Neural cell (in vitro differentiated cells): ENCODE measurements around the gene MXI1. TPM values are rescaled to one million over a fixed set of nuclear protein-coding genes. Genes with fewer than 3 reads are reported as not detected.

Experiments
- H2AFZ ChIP-seq: fragments of 200-600, 300-800 bp; sonication (generic), shearing (Covaris generic); 2 replicates; pipeline ENCODE4 v1.6.0; 2014; ENCODE audit warnings: low read depth, mild to moderate bottlenecking, antibody characterized with exemption, low read length, moderate library complexity
- H3F3A ChIP-seq: fragments of 200-600 bp; shearing (Covaris generic); 2 replicates; pipeline ENCODE4 v1.6.1; 2016; ENCODE audit warnings: mild to moderate bottlenecking, moderate library complexity, mixed read lengths, antibody characterized with exemption, low read length; ENCODE audit not compliant: insufficient read depth, poor library complexity, severe bottlenecking
- H3K27ac ChIP-seq: fragments of 200-600, 300-800 bp; sonication (generic), shearing (Covaris generic); 2 replicates; pipeline ENCODE4 v1.5.1; 2014; ENCODE audit warnings: mild to moderate bottlenecking, low read length, moderate library complexity
- H3K27me3 ChIP-seq: fragments of 300-800, 200-600 bp; sonication (generic), shearing (Covaris generic); 2 replicates; pipeline ENCODE4 v1.6.0; 2014; ENCODE audit warnings: mild to moderate bottlenecking, low read depth, low read length, moderate library complexity; ENCODE audit not compliant: insufficient read depth
- H3K36me3 ChIP-seq: fragments of 300-800, 200-600 bp; sonication (generic), shearing (Covaris generic); 2 replicates; pipeline ENCODE4 v1.5.1; 2014; ENCODE audit warnings: mild to moderate bottlenecking, antibody characterized with exemption, low read length, moderate library complexity; ENCODE audit not compliant: insufficient read depth
- H3K4me2 ChIP-seq: fragments of 300-800, 200-600 bp; sonication (generic), shearing (Covaris generic); 2 replicates; pipeline ENCODE4 v1.6.0; 2014; ENCODE audit warnings: mild to moderate bottlenecking, low read length
- H3K4me3 ChIP-seq: fragments of 300-800, 200-600 bp; sonication (generic), shearing (Covaris generic); 2 replicates; pipeline ENCODE4 v1.5.1; 2014; ENCODE audit warnings: mild to moderate bottlenecking, low read length, moderate library complexity
- H3K79me2 ChIP-seq: fragments of 200-600 bp; shearing (Covaris generic); replicated peaks from 2 replicates; pipeline ENCODE4 v1.6.0; 2014; ENCODE audit warnings: mild to moderate bottlenecking, low read length, moderate library complexity; ENCODE audit not compliant: insufficient read depth
- H3K9ac ChIP-seq: fragments of 300-800, 200-600 bp; sonication (generic), shearing (Covaris generic); 2 replicates; pipeline ENCODE4 v1.6.1; 2016; ENCODE audit warnings: mild to moderate bottlenecking, low read length, mixed read lengths
- H3K9me2 ChIP-seq: fragments of 200-600 bp; shearing (Covaris generic); 2 replicates; pipeline ENCODE4 v1.6.1; 2016; ENCODE audit warnings: mild to moderate bottlenecking, low read length, mixed read lengths; ENCODE audit not compliant: insufficient read depth
- H3K9me3 ChIP-seq: fragments of 200-600, 300-800 bp; sonication (generic), shearing (Covaris generic); 2 replicates; pipeline ENCODE4 v1.6.1; 2016; ENCODE audit warnings: mild to moderate bottlenecking, mixed run types, low read length, moderate library complexity, mixed read lengths
- H4K20me1 ChIP-seq: fragments of 200-600 bp; shearing (Covaris generic); 2 replicates; pipeline ENCODE4 v1.6.1; 2016; ENCODE audit warnings: mild to moderate bottlenecking, mixed run types; ENCODE audit not compliant: insufficient read depth
- EP300 ChIP-seq: fragments of 450-650 bp; conservative IDR thresholded peaks from 2 replicates; pipeline ENCODE4 v1.6.1; 2014; ENCODE audit warnings: antibody characterized with exemption, mild to moderate bottlenecking, moderate library complexity; ENCODE audit not compliant: poor library complexity, severe bottlenecking
- EZH2 ChIP-seq: fragments of 200-600, 300-800 bp; shearing (Covaris generic), sonication (generic); IDR thresholded peaks from 2 replicates; pipeline ENCODE4 v1.6.1; 2014; ENCODE audit warnings: antibody characterized with exemption, low read length, borderline replicate concordance, mild to moderate bottlenecking; ENCODE audit not compliant: insufficient read depth, poor library complexity, severe bottlenecking
- MXI1 ChIP-seq: fragments of 450-650 bp; conservative IDR thresholded peaks from 2 replicates; pipeline ENCODE4 v1.6.1; 2014; ENCODE audit warnings: antibody characterized with exemption, mild to moderate bottlenecking; ENCODE audit not compliant: poor library complexity, severe bottlenecking
- POLR2AphosphoS5 ChIP-seq: IDR thresholded peaks from 2 replicates; pipeline ENCODE4 v1.6.1; 2012
- RAD21 ChIP-seq: fragments of 450-650 bp; conservative IDR thresholded peaks from 2 replicates; pipeline ENCODE4 v1.6.1; 2014; ENCODE audit warnings: antibody characterized with exemption, mild to moderate bottlenecking, moderate library complexity
- SMC3 ChIP-seq: fragments of 450-650 bp; conservative IDR thresholded peaks from 2 replicates; pipeline ENCODE4 v1.6.1; 2014; ENCODE audit warnings: antibody characterized with exemption, mild to moderate bottlenecking, moderate library complexity; ENCODE audit not compliant: poor library complexity
- TAF1 ChIP-seq: IDR thresholded peaks from 2 replicates; pipeline ENCODE4 v1.6.1; 2012; ENCODE audit warnings: low read depth
- polyA plus RNA-seq: library from polyadenylated mRNA; depleted of rRNA; stranded (reverse); fragments of >200 nt; gene quantifications from 2 replicates; pipeline ENCODE4 v1.2.3, GENCODE V29; 2014
- TF ChIP-seq, protein P1 (sequence below): IDR thresholded peaks from 2 replicates; pipeline ENCODE4 v1.6.1; 2012; ENCODE audit warnings: borderline replicate concordance
- TF ChIP-seq, protein P2 (sequence below): fragments of 450-650 bp; IDR thresholded peaks from 2 replicates; pipeline ENCODE4 v1.5.1; 2014; ENCODE audit warnings: antibody characterized with exemption, mild to moderate bottlenecking, moderate library complexity; ENCODE audit not compliant: poor library complexity, severe bottlenecking

MXI1 gene
- polyA plus RNA-seq, 1 donor from 2014 or later: 69.5 TPM

GRCh38 chr10:110163841-110164240 is 43.6 kb upstream of the MXI1 start:
- peaks cover 19% of the 10 kb centered on the region for H3K27me3 ChIP-seq
- H3K79me2 ChIP-seq: no peaks in the 10 kb centered on the region
- H3K4me3 ChIP-seq: no peak overlapping the region
- H3K9me2 ChIP-seq: no peaks in the 10 kb centered on the region
- H3K36me3 ChIP-seq: no peaks in the 10 kb centered on the region
- H4K20me1 ChIP-seq: no peaks in the 10 kb centered on the region
- H3K27ac ChIP-seq: no peak overlapping the region
- no peak overlapping the region for H3K4me2 ChIP-seq
- H2AFZ ChIP-seq: no peak overlapping the region
- H3K9me3 ChIP-seq: peaks cover 3% of the 10 kb centered on the region
- TF ChIP-seq EZH2: no peak
- TF ChIP-seq EP300: no peak
- no peak for TF ChIP-seq SMC3
- no peak for TF ChIP-seq TAF1
- no peak for TF ChIP-seq POLR2AphosphoS5
- TF ChIP-seq RAD21: no peak
- TF ChIP-seq, protein P1, sequence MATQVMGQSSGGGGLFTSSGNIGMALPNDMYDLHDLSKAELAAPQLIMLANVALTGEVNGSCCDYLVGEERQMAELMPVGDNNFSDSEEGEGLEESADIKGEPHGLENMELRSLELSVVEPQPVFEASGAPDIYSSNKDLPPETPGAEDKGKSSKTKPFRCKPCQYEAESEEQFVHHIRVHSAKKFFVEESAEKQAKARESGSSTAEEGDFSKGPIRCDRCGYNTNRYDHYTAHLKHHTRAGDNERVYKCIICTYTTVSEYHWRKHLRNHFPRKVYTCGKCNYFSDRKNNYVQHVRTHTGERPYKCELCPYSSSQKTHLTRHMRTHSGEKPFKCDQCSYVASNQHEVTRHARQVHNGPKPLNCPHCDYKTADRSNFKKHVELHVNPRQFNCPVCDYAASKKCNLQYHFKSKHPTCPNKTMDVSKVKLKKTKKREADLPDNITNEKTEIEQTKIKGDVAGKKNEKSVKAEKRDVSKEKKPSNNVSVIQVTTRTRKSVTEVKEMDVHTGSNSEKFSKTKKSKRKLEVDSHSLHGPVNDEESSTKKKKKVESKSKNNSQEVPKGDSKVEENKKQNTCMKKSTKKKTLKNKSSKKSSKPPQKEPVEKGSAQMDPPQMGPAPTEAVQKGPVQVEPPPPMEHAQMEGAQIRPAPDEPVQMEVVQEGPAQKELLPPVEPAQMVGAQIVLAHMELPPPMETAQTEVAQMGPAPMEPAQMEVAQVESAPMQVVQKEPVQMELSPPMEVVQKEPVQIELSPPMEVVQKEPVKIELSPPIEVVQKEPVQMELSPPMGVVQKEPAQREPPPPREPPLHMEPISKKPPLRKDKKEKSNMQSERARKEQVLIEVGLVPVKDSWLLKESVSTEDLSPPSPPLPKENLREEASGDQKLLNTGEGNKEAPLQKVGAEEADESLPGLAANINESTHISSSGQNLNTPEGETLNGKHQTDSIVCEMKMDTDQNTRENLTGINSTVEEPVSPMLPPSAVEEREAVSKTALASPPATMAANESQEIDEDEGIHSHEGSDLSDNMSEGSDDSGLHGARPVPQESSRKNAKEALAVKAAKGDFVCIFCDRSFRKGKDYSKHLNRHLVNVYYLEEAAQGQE: no peak
- TF ChIP-seq MXI1: no peak
- TF ChIP-seq, protein P2, sequence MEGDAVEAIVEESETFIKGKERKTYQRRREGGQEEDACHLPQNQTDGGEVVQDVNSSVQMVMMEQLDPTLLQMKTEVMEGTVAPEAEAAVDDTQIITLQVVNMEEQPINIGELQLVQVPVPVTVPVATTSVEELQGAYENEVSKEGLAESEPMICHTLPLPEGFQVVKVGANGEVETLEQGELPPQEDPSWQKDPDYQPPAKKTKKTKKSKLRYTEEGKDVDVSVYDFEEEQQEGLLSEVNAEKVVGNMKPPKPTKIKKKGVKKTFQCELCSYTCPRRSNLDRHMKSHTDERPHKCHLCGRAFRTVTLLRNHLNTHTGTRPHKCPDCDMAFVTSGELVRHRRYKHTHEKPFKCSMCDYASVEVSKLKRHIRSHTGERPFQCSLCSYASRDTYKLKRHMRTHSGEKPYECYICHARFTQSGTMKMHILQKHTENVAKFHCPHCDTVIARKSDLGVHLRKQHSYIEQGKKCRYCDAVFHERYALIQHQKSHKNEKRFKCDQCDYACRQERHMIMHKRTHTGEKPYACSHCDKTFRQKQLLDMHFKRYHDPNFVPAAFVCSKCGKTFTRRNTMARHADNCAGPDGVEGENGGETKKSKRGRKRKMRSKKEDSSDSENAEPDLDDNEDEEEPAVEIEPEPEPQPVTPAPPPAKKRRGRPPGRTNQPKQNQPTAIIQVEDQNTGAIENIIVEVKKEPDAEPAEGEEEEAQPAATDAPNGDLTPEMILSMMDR: no peak
- no peaks in the 10 kb centered on the region for H3F3A ChIP-seq
- no peak overlapping the region for H3K9ac ChIP-seq

GRCh38 chr10:110165239-110165638 is 42.2 kb upstream of the MXI1 start:
- no peak overlapping the region for H3K4me2 ChIP-seq
- no peak overlapping the region for H3K4me3 ChIP-seq
- no peaks in the 10 kb centered on the region for H3F3A ChIP-seq
- no peaks in the 10 kb centered on the region for H3K79me2 ChIP-seq
- peaks cover 3% of the 10 kb centered on the region for H3K9me3 ChIP-seq
- H3K27me3 ChIP-seq: peaks cover 33% of the 10 kb centered on the region
- H3K36me3 ChIP-seq: no peaks in the 10 kb centered on the region
- no peak overlapping the region for H2AFZ ChIP-seq
- H3K9me2 ChIP-seq: no peaks in the 10 kb centered on the region
- H4K20me1 ChIP-seq: no peaks in the 10 kb centered on the region
- no peak overlapping the region for H3K9ac ChIP-seq
- H3K27ac ChIP-seq: no peak overlapping the region
- TF ChIP-seq POLR2AphosphoS5: no peak
- TF ChIP-seq, protein P2: no peak
